GM13977 (cell line): Measurements from ENCODE around the gene MFAP2.
A peak's percentile ranks its signal among the peaks of the same experiment; 100 is the strongest.

Experiments
- DNase-seq: peaks from one replicate; pipeline ENCODE4 v3.0.0; 2012; ENCODE audit warnings: low spot score
- in situ Hi-C: fragments of 300-500 bp; cut with MboI; formaldehyde crosslinking; loops from one replicate; pipeline ENCODE4 v1.12.0; 2022; ENCODE audit warnings: low sequenced_read_pairs, low pct_unique_long_range_greater_than_20kb, mixed read lengths, inconsistent platforms; ENCODE audit not compliant: unreplicated experiment
- TF ChIP-seq, protein P1 (sequence below): IDR thresholded peaks from 2 replicates; pipeline ENCODE4 v1.5.1; 2012; ENCODE audit warnings: mild to moderate bottlenecking, control low read depth; ENCODE audit not compliant: insufficient read depth; ENCODE audit errors: extremely low read depth, missing control alignments

MFAP2 gene

DNA sequence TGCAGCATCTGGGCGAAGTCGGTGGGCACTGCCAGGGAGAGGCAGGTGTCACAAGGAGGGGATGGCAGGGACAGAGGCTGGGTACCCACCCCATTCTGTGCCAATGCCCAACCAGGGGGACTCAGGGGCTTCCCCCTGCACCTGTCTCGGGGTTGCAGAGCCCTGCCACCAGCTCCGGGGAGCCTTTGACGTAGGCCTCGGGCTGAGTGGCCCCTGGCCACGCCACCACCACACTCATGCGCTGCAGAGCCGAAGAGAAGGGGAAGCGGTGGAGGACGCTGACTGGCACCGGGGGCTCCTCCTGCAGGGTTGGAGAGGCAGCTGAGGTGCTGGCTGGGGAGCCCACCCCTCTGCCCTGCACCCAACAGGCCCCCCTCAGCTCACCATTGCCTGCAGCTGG lies 11.7 kb upstream of the MFAP2 start:
- TF ChIP-seq, protein P1, sequence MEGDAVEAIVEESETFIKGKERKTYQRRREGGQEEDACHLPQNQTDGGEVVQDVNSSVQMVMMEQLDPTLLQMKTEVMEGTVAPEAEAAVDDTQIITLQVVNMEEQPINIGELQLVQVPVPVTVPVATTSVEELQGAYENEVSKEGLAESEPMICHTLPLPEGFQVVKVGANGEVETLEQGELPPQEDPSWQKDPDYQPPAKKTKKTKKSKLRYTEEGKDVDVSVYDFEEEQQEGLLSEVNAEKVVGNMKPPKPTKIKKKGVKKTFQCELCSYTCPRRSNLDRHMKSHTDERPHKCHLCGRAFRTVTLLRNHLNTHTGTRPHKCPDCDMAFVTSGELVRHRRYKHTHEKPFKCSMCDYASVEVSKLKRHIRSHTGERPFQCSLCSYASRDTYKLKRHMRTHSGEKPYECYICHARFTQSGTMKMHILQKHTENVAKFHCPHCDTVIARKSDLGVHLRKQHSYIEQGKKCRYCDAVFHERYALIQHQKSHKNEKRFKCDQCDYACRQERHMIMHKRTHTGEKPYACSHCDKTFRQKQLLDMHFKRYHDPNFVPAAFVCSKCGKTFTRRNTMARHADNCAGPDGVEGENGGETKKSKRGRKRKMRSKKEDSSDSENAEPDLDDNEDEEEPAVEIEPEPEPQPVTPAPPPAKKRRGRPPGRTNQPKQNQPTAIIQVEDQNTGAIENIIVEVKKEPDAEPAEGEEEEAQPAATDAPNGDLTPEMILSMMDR = no peak
- DNase-seq = no peak
- in situ Hi-C loops = no loop called here

DNA sequence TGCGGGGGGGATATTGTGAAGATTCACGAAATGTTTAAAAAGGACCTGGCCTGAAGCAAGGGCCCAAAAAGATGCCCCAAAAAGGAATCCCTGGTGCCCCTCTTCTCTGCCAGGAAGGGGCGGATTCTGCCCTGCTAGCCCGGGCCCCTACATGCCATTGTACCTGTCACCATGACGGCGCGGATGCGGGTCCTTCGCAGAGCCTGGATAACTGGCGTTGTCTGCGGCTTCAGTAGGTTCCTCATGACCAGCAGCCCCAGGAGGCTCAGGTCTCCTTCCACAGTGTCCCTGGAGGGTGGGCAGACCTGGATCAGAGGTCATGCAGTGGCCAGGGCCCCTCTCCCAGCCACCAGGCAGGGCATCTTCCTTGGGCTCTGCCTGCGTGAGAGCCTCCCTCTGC lies 11.2 kb upstream of the MFAP2 start:
- TF ChIP-seq, protein P1 = no peak
- DNase-seq = no peak
- in situ Hi-C loops = no loop called here

DNA sequence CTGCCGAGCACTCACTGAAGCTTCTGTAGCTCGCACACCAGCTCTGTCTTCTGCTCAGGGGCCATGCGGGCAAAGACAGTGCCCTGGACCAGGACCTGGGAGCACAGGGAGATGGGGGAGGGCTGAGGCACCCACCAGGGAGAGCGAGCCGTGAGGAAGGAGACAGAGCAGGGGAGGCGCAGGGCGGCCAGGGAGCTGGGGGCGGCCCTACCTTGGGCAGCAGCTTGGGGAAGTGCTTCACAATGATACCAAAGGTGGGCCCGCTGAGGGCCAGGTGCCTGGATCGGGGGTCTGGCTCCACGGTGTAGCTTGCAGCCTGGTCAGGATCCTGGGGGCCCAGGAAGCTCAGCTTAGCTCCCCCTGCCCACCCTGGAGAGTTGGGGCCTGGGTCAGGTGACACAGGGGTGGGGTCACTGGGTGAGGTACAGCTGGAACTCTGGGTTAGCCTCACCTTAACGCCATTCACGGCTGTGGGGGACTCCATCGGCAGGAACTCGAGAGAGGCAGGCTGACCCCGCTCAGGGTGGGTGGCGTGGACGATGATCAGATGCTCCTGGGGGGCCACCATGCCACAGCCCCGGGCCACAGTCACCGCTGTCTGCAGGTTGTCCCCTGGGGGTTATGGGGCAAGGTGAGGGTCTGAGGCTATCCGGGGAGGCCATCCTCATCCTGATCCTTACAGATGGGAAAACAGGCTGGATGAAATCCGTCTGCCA lies 9.4 kb upstream of the MFAP2 start:
- TF ChIP-seq, protein P1 = no peak
- DNase-seq = no peak
- in situ Hi-C loops = no loop called here

DNA sequence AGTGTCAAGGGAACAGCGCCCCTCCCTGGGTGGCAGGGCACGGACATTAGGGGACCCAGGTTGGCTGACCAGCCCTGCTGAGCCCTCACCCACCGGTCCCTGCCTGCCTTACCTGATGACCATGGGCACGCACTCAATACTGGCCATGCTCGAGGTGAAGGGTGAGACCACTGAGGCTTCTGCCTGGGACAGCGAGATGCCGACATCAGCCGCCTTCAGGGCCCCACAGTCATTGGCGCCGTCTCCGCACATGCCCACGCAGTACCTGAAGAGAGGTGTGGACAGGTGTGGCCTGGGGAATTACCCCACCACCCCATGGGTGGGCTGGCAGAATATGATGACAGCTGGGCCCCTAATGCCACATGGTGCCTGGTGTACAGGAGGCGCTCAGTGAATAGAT lies 7.8 kb upstream of the MFAP2 start:
- no peak for DNase-seq
- TF ChIP-seq, protein P1 = no peak
- in situ Hi-C loops = no loop called here

DNA sequence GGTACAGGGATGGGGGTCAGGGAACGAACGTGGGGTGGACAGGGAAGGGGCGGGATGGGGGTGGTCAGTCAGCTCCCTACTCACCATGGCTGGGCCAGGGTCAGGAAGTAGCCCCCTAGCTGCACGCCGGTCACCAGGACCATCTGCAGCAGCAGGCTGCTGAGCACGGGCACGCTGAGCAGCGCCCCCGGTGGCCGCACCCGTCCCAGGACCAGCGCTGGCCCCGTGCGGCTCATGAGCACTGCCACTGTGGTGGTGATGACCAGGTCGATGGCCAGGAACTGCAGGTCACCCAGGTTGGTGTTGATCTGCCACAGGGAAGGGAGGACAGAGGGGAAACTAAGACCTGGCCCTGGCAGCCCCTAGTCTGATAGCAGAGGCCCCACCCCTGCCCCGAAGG lies 6.5 kb upstream of the MFAP2 start:
- in situ Hi-C loops = no loop called here
- TF ChIP-seq, protein P1 = peak; percentile 38
- no peak for DNase-seq

DNA sequence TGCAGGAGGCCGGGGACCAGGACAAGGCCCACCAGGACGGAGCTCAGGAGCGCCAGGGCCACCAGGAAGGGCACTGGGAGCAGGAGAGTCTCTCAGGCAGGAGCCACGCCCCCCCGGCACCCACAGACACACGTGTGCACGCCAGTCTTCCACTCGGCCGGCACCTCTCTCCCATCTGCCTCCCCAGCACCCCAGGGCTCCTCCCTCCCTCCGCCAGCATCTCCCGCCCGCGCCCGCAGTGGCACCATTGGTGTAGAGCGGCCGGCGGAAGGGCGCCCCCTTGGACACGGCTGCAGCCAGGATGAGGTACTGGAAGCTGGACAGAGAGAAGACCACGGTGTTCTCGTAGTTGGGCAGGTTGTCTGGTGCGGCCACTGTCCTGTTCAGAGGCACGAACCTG lies 6.1 kb upstream of the MFAP2 start:
- in situ Hi-C loops = no loop called here
- TF ChIP-seq, protein P1 = no peak
- no peak for DNase-seq
